ENCODE measurements around the gene GLT1D1.

DNA sequence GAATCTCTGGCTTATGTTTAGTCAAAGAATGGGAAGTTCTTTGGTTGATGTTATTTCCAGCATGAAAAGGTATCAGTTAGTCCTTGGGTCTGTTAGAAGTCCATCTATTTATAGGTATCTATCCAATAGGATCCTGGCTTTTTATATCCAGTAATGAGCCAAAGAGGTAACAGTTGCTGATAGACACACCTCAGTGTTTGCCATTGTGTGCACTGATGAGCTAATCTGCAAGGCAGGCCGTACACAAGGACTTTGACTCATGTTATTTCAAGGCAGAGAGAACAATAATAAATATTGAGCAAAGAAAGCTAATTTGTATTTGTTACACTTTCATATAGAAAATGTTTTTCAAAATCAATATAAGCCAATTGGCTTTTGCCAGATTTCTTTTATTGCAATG is 56.4 kb downstream of the GLT1D1 start:
- TF ChIP-seq YY1 (IDR thresholded peaks at IDR 0.05; ENCODE audit: extremely low read depth, insufficient replicate concordance, low read depth, low read length): no peak
- TF ChIP-seq, protein P1, sequence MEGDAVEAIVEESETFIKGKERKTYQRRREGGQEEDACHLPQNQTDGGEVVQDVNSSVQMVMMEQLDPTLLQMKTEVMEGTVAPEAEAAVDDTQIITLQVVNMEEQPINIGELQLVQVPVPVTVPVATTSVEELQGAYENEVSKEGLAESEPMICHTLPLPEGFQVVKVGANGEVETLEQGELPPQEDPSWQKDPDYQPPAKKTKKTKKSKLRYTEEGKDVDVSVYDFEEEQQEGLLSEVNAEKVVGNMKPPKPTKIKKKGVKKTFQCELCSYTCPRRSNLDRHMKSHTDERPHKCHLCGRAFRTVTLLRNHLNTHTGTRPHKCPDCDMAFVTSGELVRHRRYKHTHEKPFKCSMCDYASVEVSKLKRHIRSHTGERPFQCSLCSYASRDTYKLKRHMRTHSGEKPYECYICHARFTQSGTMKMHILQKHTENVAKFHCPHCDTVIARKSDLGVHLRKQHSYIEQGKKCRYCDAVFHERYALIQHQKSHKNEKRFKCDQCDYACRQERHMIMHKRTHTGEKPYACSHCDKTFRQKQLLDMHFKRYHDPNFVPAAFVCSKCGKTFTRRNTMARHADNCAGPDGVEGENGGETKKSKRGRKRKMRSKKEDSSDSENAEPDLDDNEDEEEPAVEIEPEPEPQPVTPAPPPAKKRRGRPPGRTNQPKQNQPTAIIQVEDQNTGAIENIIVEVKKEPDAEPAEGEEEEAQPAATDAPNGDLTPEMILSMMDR (IDR thresholded peaks at IDR 0.05 in 2 of 3, conservative IDR thresholded peaks at IDR 0.05 in 1 of 3; ENCODE audit: borderline replicate concordance in 1 of 3, insufficient read depth in 1 of 3, low read depth in 2 of 3, low read length in 2 of 3): no peak
- no peak for TF ChIP-seq POLR2AphosphoS5 (IDR thresholded peaks at IDR 0.05; ENCODE audit: low read depth, low read length)
- TF ChIP-seq SRF (IDR thresholded peaks at IDR 0.05; ENCODE audit: low read depth): no peak
- no peak for TF ChIP-seq POLR2A (IDR thresholded peaks at IDR 0.05; ENCODE audit: borderline replicate concordance, extremely low read depth, insufficient read depth, insufficient read length)
